HUDEP-2 (cell line): ENCODE data around the gene MFSD11.
"Not testable (repeated sequence)": the region's sequence is repeated elsewhere in the genome, so short reads cannot be mapped to it uniquely, and the experiment has no call there.

Source experiments
- DNase-seq, 76 experiments: peaks; one replicate each; lab custom pipeline; 2025; ENCODE audit not compliant: unreplicated experiment in 76 of 76; lab: John Stamatoyannopoulos, UW

MFSD11 gene

GRCh38 chr17:76791053-76791980 lies 53.4 kb downstream of the MFSD11 start:
- peak in 3 of 76 experiments; percentile 6 to 30 (median 18) for DNase-seq

- DNase-seq = no peak
These were observed 54.4 kb downstream of the MFSD11 start for GRCh38 chr17:76792348-76792747.

DNA sequence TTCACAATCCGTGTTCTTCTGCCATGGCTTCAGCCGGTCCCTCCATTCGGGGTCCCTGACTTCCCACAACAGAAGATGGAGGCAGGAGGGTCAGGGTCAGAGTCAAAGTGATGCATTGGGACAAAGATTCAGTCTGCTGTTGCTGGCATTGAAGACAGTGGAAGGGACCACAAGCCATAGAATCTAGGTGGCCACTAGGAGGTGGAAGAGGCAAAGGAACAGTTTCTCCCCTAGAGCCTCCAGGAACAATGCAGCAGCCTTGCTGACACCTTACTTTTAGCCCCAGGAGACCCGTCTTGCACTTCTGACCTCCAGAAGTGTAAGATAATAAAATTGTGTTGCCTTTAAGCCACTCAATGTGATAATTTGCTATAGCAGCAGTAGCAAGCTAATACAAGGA lies 55.9 kb downstream of the MFSD11 start:
- peak in 23 of 76 experiments; percentile 2 to 43 (median 17) for DNase-seq

GRCh38 chr17:76796081-76796480 lies 58.2 kb downstream of the MFSD11 start:
- DNase-seq = no peak

DNA sequence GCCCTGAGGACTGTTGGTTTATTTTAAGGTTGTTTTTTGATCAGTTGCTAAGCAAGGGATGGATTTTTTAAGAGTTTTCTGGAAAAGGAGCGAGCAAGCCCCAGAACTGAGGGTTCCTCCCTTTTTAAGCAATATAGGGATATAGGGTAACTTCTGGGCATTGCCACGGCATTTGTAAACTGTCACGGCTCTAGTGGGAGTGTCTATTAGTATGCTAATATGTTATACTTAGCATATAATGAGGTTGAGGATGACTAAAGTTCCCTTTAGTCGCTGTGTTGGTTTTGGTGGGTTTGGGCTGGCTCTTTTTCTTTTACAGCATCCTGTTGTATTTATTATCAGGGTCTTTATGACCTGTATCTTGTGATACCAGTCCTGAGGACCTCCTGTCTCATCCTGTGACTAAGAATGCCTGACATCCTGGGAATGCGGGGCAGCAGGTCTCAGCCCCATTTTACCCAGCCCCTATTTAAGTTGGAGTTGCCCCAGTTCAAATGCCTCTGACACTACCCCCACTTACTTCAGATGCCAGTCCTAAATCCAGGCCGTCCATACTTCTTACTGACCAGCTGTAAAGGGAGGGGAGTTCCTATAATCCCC lies 59.4 kb downstream of the MFSD11 start:
- DNase-seq = no peak

- no peak for DNase-seq
These were observed 63.8 kb downstream of the MFSD11 start for GRCh38 chr17:76801706-76802105.

DNA sequence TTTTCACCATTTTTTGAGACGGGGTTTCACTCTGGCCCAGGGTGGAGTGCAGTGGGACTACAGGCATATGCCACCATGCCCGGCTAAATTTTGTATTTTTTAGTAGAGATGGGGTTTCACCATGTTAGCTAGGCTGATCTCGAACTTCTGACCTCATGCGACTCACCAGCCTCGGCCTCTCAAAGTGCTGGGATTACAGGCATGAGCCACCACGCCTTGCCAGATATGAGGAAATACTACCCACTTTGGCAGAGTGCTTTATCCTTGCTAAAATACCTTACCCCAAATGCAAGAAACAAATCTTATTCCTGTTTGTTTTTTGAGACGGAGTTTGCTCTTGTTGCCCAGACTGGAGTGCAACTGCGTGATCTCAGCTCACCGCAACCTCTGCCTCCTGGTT lies 67.4 kb downstream of the MFSD11 start:
- no peak for DNase-seq

DNA sequence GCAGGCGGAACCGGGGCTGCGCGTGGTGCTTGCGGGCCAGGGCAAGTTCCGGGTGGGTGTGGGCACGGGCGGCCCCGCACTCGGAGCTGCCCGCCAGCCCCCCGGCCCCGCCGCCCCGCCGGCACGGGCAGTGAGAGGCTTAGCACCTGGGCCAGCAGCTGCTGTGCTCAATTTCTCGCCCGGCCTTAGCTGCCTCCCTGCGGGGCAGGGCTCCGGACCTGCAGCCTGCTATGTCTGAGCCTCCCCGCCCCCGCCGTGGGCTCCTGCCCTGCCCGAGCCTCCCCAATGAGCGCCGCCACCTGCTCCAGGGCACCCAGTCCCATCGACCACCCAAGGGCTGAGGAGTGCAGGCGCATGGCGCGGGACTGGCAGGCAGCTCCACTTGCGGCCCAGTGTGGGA lies 68.2 kb downstream of the MFSD11 start:
- not testable (repeated sequence) for DNase-seq

- DNase-seq = not testable (repeated sequence)
These were observed 68.8 kb downstream of the MFSD11 start for GRCh38 chr17:76806767-76807166.

DNA sequence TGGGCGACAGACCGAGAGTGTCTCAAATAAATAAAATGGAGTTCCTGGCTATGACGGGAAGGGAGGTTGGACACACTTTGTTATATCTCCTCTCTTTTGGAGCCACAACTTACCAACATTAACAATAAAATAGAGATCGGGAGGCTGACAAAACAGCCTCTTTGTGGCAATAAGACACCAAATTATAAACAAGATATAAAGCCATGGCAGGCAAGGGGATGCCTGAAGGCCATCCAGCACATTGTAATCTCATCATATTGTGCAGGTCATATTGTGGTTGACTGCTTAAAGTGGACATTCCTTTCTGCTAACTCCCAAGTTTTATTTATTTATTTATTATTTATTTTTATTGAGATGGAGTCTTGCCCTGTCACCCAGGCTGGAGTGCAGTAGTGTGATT lies 70.4 kb downstream of the MFSD11 start:
- no peak for DNase-seq

GRCh38 chr17:76810956-76811355 lies 73.0 kb downstream of the MFSD11 start:
- DNase-seq = no peak

DNA sequence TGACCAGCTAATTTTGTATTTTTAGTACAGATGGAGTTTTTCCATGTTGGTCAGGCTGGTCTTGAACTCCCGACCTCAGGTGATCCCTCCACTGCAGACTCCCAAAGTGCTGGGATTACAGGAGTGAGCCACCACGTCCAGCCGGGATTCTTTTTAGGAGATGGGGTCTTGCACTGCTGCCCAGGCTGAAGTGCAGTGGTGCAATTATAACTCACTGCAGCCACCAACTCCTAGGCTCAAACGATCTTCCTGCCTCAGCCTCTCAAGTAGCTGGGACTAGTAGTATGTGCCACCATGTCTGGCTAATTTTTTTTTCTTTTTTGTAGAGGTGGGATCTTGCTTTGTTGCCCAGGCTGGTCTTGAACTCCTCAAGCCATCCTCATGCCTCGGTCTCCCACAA lies 73.9 kb downstream of the MFSD11 start:
- DNase-seq = no peak

GRCh38 chr17:76812263-76812662 lies 74.3 kb downstream of the MFSD11 start:
- DNase-seq = no peak

- no peak for DNase-seq
These were observed 75.0 kb downstream of the MFSD11 start for GRCh38 chr17:76812968-76813367.

GRCh38 chr17:76815907-76816589 lies 78.1 kb downstream of the MFSD11 start:
- DNase-seq = not testable (repeated sequence)

DNA sequence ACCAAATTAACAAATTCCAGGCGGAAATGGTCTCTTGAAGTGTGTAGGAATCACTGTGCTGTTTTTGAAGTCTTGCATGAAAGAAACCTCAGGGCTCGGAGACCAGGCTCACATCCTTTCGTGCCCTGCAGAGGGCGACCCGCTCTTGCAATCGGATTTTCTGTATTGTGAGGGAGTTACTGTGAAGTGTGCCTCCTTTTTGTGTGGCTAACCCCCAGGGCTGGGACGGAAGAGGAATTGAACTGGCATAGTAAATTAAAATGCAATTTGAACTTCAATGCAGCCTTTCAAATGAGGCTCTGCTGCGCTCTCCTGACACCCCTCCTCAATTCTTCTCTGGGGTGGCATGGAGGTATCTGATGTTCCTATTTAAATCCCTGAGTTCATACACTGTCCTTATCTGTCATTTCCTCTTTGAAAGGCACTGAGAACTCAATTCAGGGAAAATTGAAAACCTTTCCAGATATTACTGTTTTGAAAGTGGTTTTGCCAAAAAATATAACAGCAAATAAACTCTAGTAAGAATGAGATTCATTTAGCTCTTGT lies 78.7 kb downstream of the MFSD11 start:
- DNase-seq = peak in 47 of 76 experiments; percentile 3 to 70 (median 26)

GRCh38 chr17:76820039-76820438 lies 82.1 kb downstream of the MFSD11 start:
- no peak for DNase-seq

- DNase-seq = no peak
These were observed 82.6 kb downstream of the MFSD11 start for GRCh38 chr17:76820561-76820960.

GRCh38 chr17:76822184-76822778 lies 84.4 kb downstream of the MFSD11 start:
- DNase-seq = no peak

GRCh38 chr17:76824093-76824492 lies 86.2 kb downstream of the MFSD11 start:
- no peak for DNase-seq
